ENCODE results near the gene C2CD2. TPM values are rescaled to one million over a fixed set of nuclear protein-coding genes. Genes with fewer than 3 reads are reported as not detected.

C2CD2 gene
- total and polyA plus RNA-seq, 2 of the 8 experiments (the other 6 are each of a cell fraction or from before 2014, with no cell fraction given) = 10.4 to 13.0 TPM

GRCh38 chr21:41908829-41909228 is 45.0 kb downstream of the C2CD2 start:
- Histone ChIP-seq H2BK5ac (ENCODE audit: low read depth, low read length) (no peak overlapping the region), H3K18ac (ENCODE audit: extremely low read depth, low read length) (no peak overlapping the region), H4K8ac (ENCODE audit: extremely low read depth, insufficient read depth, low read length) (no peak overlapping the region), H3K27ac (ENCODE audit: low read depth, low read length) (no peak overlapping the region), H3K4me3 (ENCODE audit: extremely low read depth in 1 of 4, insufficient read depth in 2 of 4, low read depth in 3 of 4, low read length in 4 of 4) (no peak overlapping the region), H2BK12ac (ENCODE audit: low read depth, low read length) (no peak overlapping the region), H3K4me1 (replicated peaks in 1 of 4; ENCODE audit: control insufficient read depth in 3 of 4, insufficient read depth in 4 of 4, low read length in 3 of 4) (no peaks in the 10 kb centered on the region), H3K4me2 (ENCODE audit: insufficient read depth in 1 of 2, low read depth in 2 of 2, low read length in 2 of 2) (no peak overlapping the region), H4K91ac (replicated peaks; ENCODE audit: insufficient read length, low read length) (no peak overlapping the region), H3K36me3 (ENCODE audit: control insufficient read depth in 2 of 4, insufficient read depth in 4 of 4, low read length in 3 of 4) (no peaks in the 10 kb centered on the region; a peak in 2 of 8 replicates), H3K23me2 (ENCODE audit: low read depth, low read length) (no peaks in the 10 kb centered on the region), H3K79me2 (ENCODE audit: control insufficient read depth in 1 of 2, insufficient read depth in 2 of 2, low read length in 2 of 2) (no peaks in the 10 kb centered on the region), H4K5ac (ENCODE audit: insufficient read length, low read depth, low read length) (no peak overlapping the region), H3K23ac (ENCODE audit: insufficient read length) (no peak overlapping the region), H3K27me3 (replicated peaks in 1 of 4; ENCODE audit: control insufficient read depth in 3 of 4, extremely low read depth in 1 of 4, insufficient read depth in 3 of 4, low read length in 3 of 4) (no peaks in the 10 kb centered on the region), H3K14ac (ENCODE audit: insufficient read length) (no peak overlapping the region), H2AK5ac (ENCODE audit: low read depth, low read length) (no peak overlapping the region), H4K20me1 (replicated peaks in 1 of 2; ENCODE audit: control insufficient read depth in 1 of 2, insufficient read depth in 2 of 2, low read length in 2 of 2) (no peaks in the 10 kb centered on the region), H2BK15ac (ENCODE audit: low read length) (no peak overlapping the region), H2BK120ac (replicated peaks; ENCODE audit: low read depth, low read length) (no peak overlapping the region), H3K9me3 (ENCODE audit: insufficient read depth in 2 of 2, low read depth in 1 of 2, low read length in 1 of 2) (no peaks in the 10 kb centered on the region), H3K9ac (replicated peaks in 1 of 4; ENCODE audit: extremely low read depth in 1 of 4, low read depth in 3 of 4, low read length in 3 of 4) (no peak overlapping the region), H2BK20ac (ENCODE audit: low read length) (no peak overlapping the region), H2AFZ (ENCODE audit: low read length) (no peak overlapping the region), H3K79me1 (ENCODE audit: low read depth, low read length) (no peaks in the 10 kb centered on the region), H3K56ac (replicated peaks; ENCODE audit: insufficient read length, low read depth, low read length) (no peak overlapping the region), H3K4ac (replicated peaks; ENCODE audit: insufficient read length, low read depth, low read length) (no peak overlapping the region)
- CTCF ChIA-PET (ENCODE audit: partially characterized antibody) = interaction anchor here (1.1 kb wide), 1 partner anchor 44 kb away, joined by 3 read pairs; no protein-coding TSS in a partner anchor
- POLR2A ChIA-PET (ENCODE audit: partially characterized antibody) = no interaction called here
- DNase-seq (ENCODE audit: low read depth in 1 of 2, low spot score in 2 of 2) (no peak), FAIRE-seq (no peak)
- 77% methylated on average over 3 of the region's 3 CpGs; no CpG with 5 or more reads in 1 of the 2 experiments for WGBS, 2 experiments (ENCODE audit: extremely low coverage in 1 of 2, insufficient coverage in 1 of 2, insufficient read length in 1 of 2, insufficient replicate concordance in 2 of 2, low coverage in 1 of 2, low lambda C conversion rate in 2 of 2, missing lambda C conversion rate in 1 of 2)
- TF ChIP-seq CHD1 (IDR thresholded peaks at IDR 0.05; ENCODE audit: low read depth, low read length) (no peak), BCL11A (IDR thresholded peaks at IDR 0.05; ENCODE audit: low read depth in 2 of 2, low read length in 2 of 2) (no peak)
